C4-2B (cell line): ENCODE results near the gene TLX2.
A peak's percentile ranks its signal among the peaks of the same experiment; 100 is the strongest.

Experiments
- H3K27ac ChIP-seq: fragments of 450-650 bp; 2 replicates; pipeline ENCODE4 v1.5.1; 2017
- CTCF ChIP-seq: fragments of 450-650 bp; conservative IDR thresholded peaks from 2 replicates; pipeline ENCODE4 v1.5.1; 2017; ENCODE audit warnings: mild to moderate bottlenecking
- ZFX ChIP-seq: fragments of 450-650 bp; IDR thresholded peaks from 2 replicates; pipeline ENCODE4 v1.6.1; 2017

The TLX2 gene

GRCh38 chr2:74481431-74481830 is 32.8 kb upstream of the TLX2 start:
- TF ChIP-seq ZFX (no peak), CTCF (no peak)
- H3K27ac ChIP-seq: peak overlapping the region; percentile 85

GRCh38 chr2:74481961-74482800 is 32.1 kb upstream of the TLX2 start:
- peak overlapping the region; percentile 85 for H3K27ac ChIP-seq
- TF ChIP-seq ZFX (peak; percentile 86), CTCF (no peak)

- peak within 1 kb of the TSS; percentile 85 for H3K27ac ChIP-seq
- TF ChIP-seq CTCF (peak; percentile 77), ZFX (no peak)
These were observed 31.2 kb upstream of the TLX2 start, which contains the start of the genes CCDC142 and TTC31 for GRCh38 chr2:74482801-74483674. TSS of gene CCDC142 (minus strand) at chr2:74482998. CDS start at chr2:74482837, 161 bp downstream. TSS of gene TTC31 (plus strand) at chr2:74483081. CDS start at chr2:74483096, 15 bp downstream.

GRCh38 chr2:74483675-74484164 is 30.5 kb upstream of the TLX2 start:
- peak overlapping the region; percentile 85 for H3K27ac ChIP-seq

- H3K27ac ChIP-seq: no peak overlapping the region
- TF ChIP-seq CTCF (no peak), ZFX (no peak)
These were observed 28.1 kb upstream of the TLX2 start for GRCh38 chr2:74486141-74486540.

GRCh38 chr2:74488643-74489481 is 25.4 kb upstream of the TLX2 start:
- no peak overlapping the region for H3K27ac ChIP-seq
- no peak for TF ChIP-seq CTCF
- TF ChIP-seq ZFX: no peak

GRCh38 chr2:74489906-74490305 is 24.3 kb upstream of the TLX2 start:
- H3K27ac ChIP-seq: no peak overlapping the region
- TF ChIP-seq CTCF (no peak), ZFX (no peak)
